ENCODE results near the gene HESX1.

HESX1 gene

DNA sequence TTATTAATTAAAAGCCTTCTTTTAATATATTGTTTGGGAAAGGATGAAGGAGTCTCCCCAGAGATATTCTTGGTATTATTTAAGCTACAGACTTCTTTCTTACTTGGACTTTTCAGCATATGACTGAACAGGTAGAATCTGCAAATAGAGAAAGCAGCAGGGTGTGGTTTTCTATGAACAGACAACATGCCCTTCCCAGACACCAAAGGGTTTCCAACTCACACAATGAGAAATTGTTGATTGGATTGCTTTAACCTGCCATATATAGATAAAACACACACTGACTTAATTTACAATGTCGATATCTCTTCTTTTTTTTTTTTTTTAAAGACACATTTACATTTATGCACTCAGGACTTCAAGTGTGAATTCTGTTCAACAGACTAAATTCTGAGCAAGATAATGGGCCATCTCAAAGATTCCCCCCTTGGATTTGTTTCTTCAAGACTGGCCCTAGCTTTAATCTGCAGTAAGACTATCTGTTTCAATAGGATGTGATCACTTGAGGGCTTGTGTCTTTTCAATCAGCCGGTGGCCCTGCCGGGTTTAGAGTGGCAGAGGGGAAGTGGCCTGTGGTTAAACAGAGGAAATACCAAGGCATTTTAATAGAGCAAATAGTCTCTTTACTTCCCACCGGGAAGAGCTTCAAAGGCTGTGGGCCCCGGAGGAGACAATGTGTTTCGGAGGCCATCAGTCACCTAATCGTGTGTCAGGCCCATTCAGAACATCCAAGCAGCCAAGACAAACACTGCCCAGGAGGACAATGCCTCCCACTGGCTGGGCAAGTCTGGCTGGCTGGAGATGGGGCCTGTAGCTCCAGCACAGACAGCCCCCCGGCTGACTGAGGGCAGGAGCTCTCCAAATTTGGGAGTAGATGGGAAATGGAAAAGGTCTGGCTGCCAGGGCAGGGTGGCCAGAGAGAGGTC is 40.7 kb downstream of the HESX1 start:
- Histone ChIP-seq H3K4me1 (ENCODE audit: control insufficient read depth, insufficient read depth, low read length) (peaks cover 22% of the 10 kb centered on the region), H3K36me3 (ENCODE audit: control insufficient read depth, insufficient read depth, low read length) (no peaks in the 10 kb centered on the region), H3K27ac (ENCODE audit: low read length) (no peak overlapping the region), H3K27me3 (ENCODE audit: control insufficient read depth, insufficient read depth, low read length) (peaks cover 1% of the 10 kb centered on the region; the same call in 1 of the 2 replicates), H3K4me3 (ENCODE audit: low read length) (no peak overlapping the region), H3K9me3 (ENCODE audit: control insufficient read depth, insufficient read depth, low read length) (no peaks in the 10 kb centered on the region)
- DNase-seq (ENCODE audit: low read depth, low spot score): no peak
- no CpG with 5 or more reads among the region's 8 CpGs for WGBS (ENCODE audit: insufficient coverage, insufficient read length)

GRCh38 chr3:57158325-57158724 is 41.5 kb downstream of the HESX1 start:
- peaks cover 20% of the 10 kb centered on the region for H3K4me1 ChIP-seq (ENCODE audit: control insufficient read depth, insufficient read depth, low read length)
- H3K9me3 ChIP-seq (ENCODE audit: control insufficient read depth, insufficient read depth, low read length): no peaks in the 10 kb centered on the region
- no peak for DNase-seq (ENCODE audit: low read depth, low spot score)
- H3K4me3 ChIP-seq (ENCODE audit: low read length): no peak overlapping the region
- no CpG with 5 or more reads among the region's 3 CpGs for WGBS (ENCODE audit: insufficient coverage, insufficient read length)
- H3K27me3 ChIP-seq (ENCODE audit: control insufficient read depth, insufficient read depth, low read length): peaks cover 1% of the 10 kb centered on the region; the same call in 1 of the 2 replicates
- no peaks in the 10 kb centered on the region for H3K36me3 ChIP-seq (ENCODE audit: control insufficient read depth, insufficient read depth, low read length)
- no peak overlapping the region for H3K27ac ChIP-seq (ENCODE audit: low read length)

- Histone ChIP-seq H3K27me3 (ENCODE audit: control insufficient read depth, insufficient read depth, low read length) (peaks cover 1% of the 10 kb centered on the region; the same call in 1 of the 2 replicates), H3K27ac (ENCODE audit: low read length) (no peak overlapping the region)
Observed at GRCh38 chr3:57157545-57157944, 42.2 kb downstream of the HESX1 start.

DNA sequence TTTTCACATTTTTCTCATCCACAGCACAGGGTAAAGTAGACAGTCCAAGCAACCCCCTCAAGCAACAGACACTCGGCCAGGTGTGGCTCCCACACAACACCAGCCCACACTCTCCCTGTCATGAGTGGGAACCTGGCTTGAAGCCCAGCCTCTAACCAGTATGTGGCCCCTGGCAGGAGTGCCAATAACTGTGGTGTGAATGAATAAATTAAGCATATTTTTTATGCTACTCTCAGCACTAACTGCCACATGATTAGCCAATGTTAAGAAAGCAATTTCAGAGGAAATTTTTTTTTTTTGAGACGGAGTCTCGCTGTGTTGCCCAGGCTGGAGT is 44.5 kb downstream of the HESX1 start:
- H3K36me3 ChIP-seq (ENCODE audit: control insufficient read depth, insufficient read depth, low read length): no peaks in the 10 kb centered on the region
- H3K27ac ChIP-seq (ENCODE audit: low read length): no peak overlapping the region
- no peak for DNase-seq (ENCODE audit: low read depth, low spot score)
- no peak overlapping the region for H3K4me3 ChIP-seq (ENCODE audit: low read length)
- no CpG with 5 or more reads among the region's 3 CpGs for WGBS (ENCODE audit: insufficient coverage, insufficient read length)
- H3K27me3 ChIP-seq (ENCODE audit: control insufficient read depth, insufficient read depth, low read length): peaks cover 1% of the 10 kb centered on the region; the same call in 1 of the 2 replicates
- peaks cover 9% of the 10 kb centered on the region for H3K4me1 ChIP-seq (ENCODE audit: control insufficient read depth, insufficient read depth, low read length)
- H3K9me3 ChIP-seq (ENCODE audit: control insufficient read depth, insufficient read depth, low read length): no peaks in the 10 kb centered on the region

More at GRCh38 chr3:57157545-57157944, 42.2 kb downstream of the HESX1 start:
- Histone ChIP-seq H3K4me1 (ENCODE audit: control insufficient read depth, insufficient read depth, low read length) (peaks cover 14% of the 10 kb centered on the region), H3K4me3 (ENCODE audit: low read length) (no peak overlapping the region), H3K9me3 (ENCODE audit: control insufficient read depth, insufficient read depth, low read length) (no peaks in the 10 kb centered on the region), H3K36me3 (ENCODE audit: control insufficient read depth, insufficient read depth, low read length) (no peaks in the 10 kb centered on the region)
- no peak for DNase-seq (ENCODE audit: low read depth, low spot score)
- WGBS (ENCODE audit: insufficient coverage, insufficient read length): no CpG with 5 or more reads among the region's 10 CpGs

- Histone ChIP-seq H3K27me3 (ENCODE audit: control insufficient read depth, insufficient read depth, low read length) (peaks cover 1% of the 10 kb centered on the region; the same call in 1 of the 2 replicates), H3K4me1 (ENCODE audit: control insufficient read depth, insufficient read depth, low read length) (peaks cover 9% of the 10 kb centered on the region), H3K36me3 (ENCODE audit: control insufficient read depth, insufficient read depth, low read length) (no peaks in the 10 kb centered on the region), H3K27ac (ENCODE audit: low read length) (no peak overlapping the region), H3K9me3 (ENCODE audit: control insufficient read depth, insufficient read depth, low read length) (no peaks in the 10 kb centered on the region), H3K4me3 (ENCODE audit: low read length) (no peak overlapping the region)
- DNase-seq (ENCODE audit: low read depth, low spot score): no peak
- no CpG with 5 or more reads among the region's 15 CpGs for WGBS (ENCODE audit: insufficient coverage, insufficient read length)
Observed at GRCh38 chr3:57154470-57155309, 45.1 kb downstream of the HESX1 start.

- peaks cover 1% of the 10 kb centered on the region; the same call in 1 of the 2 replicates for H3K27me3 ChIP-seq (ENCODE audit: control insufficient read depth, insufficient read depth, low read length)
- no peak overlapping the region for H3K4me3 ChIP-seq (ENCODE audit: low read length)
- DNase-seq (ENCODE audit: low read depth, low spot score): no peak
- no peaks in the 10 kb centered on the region for H3K36me3 ChIP-seq (ENCODE audit: control insufficient read depth, insufficient read depth, low read length)
- no peak overlapping the region for H3K27ac ChIP-seq (ENCODE audit: low read length)
- no CpG with 5 or more reads among the region's 19 CpGs for WGBS (ENCODE audit: insufficient coverage, insufficient read length)
- H3K9me3 ChIP-seq (ENCODE audit: control insufficient read depth, insufficient read depth, low read length): no peaks in the 10 kb centered on the region
- H3K4me1 ChIP-seq (ENCODE audit: control insufficient read depth, insufficient read depth, low read length): peaks cover 8% of the 10 kb centered on the region
Observed at GRCh38 chr3:57152151-57153143, 47.3 kb downstream of the HESX1 start.

GRCh38 chr3:57151749-57152148 is 48.0 kb downstream of the HESX1 start:
- DNase-seq (ENCODE audit: low read depth, low spot score): no peak
- Histone ChIP-seq H3K27ac (ENCODE audit: low read length) (no peak overlapping the region), H3K4me1 (ENCODE audit: control insufficient read depth, insufficient read depth, low read length) (peaks cover 5% of the 10 kb centered on the region), H3K27me3 (ENCODE audit: control insufficient read depth, insufficient read depth, low read length) (peaks cover 1% of the 10 kb centered on the region; the same call in 1 of the 2 replicates), H3K36me3 (ENCODE audit: control insufficient read depth, insufficient read depth, low read length) (no peaks in the 10 kb centered on the region), H3K9me3 (ENCODE audit: control insufficient read depth, insufficient read depth, low read length) (no peaks in the 10 kb centered on the region), H3K4me3 (ENCODE audit: low read length) (no peak overlapping the region)
- WGBS (ENCODE audit: insufficient coverage, insufficient read length): no CpG with 5 or more reads among the region's 3 CpGs

- H3K4me3 ChIP-seq (ENCODE audit: low read length): no peak overlapping the region
- H3K36me3 ChIP-seq (ENCODE audit: control insufficient read depth, insufficient read depth, low read length): no peaks in the 10 kb centered on the region
- no peak overlapping the region for H3K27ac ChIP-seq (ENCODE audit: low read length)
- H3K9me3 ChIP-seq (ENCODE audit: control insufficient read depth, insufficient read depth, low read length): no peaks in the 10 kb centered on the region
- no CpG with 5 or more reads among the region's 2 CpGs for WGBS (ENCODE audit: insufficient coverage, insufficient read length)
- H3K27me3 ChIP-seq (ENCODE audit: control insufficient read depth, insufficient read depth, low read length): peaks cover 1% of the 10 kb centered on the region; the same call in 1 of the 2 replicates
- peaks cover 4% of the 10 kb centered on the region for H3K4me1 ChIP-seq (ENCODE audit: control insufficient read depth, insufficient read depth, low read length)
- no peak for DNase-seq (ENCODE audit: low read depth, low spot score)
Observed at GRCh38 chr3:57151021-57151449, 48.7 kb downstream of the HESX1 start.

DNA sequence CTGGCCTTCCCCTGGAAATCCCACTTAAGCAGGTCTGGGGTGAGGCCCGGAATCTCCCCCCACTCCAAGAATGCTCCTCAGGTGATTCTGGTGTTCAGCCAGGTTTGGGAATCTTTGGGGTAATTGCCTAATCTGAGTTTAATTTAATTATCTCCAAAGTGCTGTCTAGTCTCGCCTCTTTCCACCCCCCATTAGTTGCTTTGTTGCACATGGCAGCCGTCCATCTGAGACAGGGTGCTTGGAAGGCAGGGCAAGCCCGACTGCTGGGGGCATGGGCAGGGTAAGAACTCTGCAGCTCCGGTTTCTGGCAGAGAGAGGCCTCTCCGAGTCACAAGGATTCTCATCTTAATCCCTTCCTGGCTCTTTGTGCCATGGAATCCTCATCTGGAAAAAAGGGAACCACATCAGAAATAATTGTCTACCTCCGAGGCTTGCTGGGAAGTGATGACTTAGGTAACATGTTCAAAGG is 49.6 kb downstream of the HESX1 start:
- peaks cover 1% of the 10 kb centered on the region; the same call in 1 of the 2 replicates for H3K27me3 ChIP-seq (ENCODE audit: control insufficient read depth, insufficient read depth, low read length)
- H3K27ac ChIP-seq (ENCODE audit: low read length): no peak overlapping the region
- H3K4me1 ChIP-seq (ENCODE audit: control insufficient read depth, insufficient read depth, low read length): peaks cover 2% of the 10 kb centered on the region
- no CpG with 5 or more reads among the region's 7 CpGs for WGBS (ENCODE audit: insufficient coverage, insufficient read length)
- H3K36me3 ChIP-seq (ENCODE audit: control insufficient read depth, insufficient read depth, low read length): no peaks in the 10 kb centered on the region
- no peak overlapping the region for H3K4me3 ChIP-seq (ENCODE audit: low read length)
- no peak for DNase-seq (ENCODE audit: low read depth, low spot score)
- no peaks in the 10 kb centered on the region for H3K9me3 ChIP-seq (ENCODE audit: control insufficient read depth, insufficient read depth, low read length)

Data from iPS DF 6.9 (cell line).